Forelimb muscle (tissue), 1 donor: Measurements from ENCODE around the gene SPATA17. TPM values are rescaled to one million over a fixed set of nuclear protein-coding genes. Genes with fewer than 3 reads are reported as not detected.
"Not testable (repeated sequence)": the region's sequence is repeated elsewhere in the genome, so short reads cannot be mapped to it uniquely, and the experiment has no call there.

Source experiments
- DNase-seq: peaks from one replicate; pipeline ENCODE4 v3.0.0-alpha.2; 2013; ENCODE audit warnings: low read depth
- polyA plus RNA-seq: library from polyadenylated mRNA; unstranded; fragments of 120-200 nt; gene quantifications from one replicate; pipeline ENCODE4 v1.2.1, GENCODE V29; 2013; ENCODE audit not compliant: insufficient read length

Gene SPATA17
- polyA plus RNA-seq, 1 donor, result 3.9 TPM

- DNase-seq, result no peak
These were observed 43.0 kb downstream of the SPATA17 start for GRCh38 chr1:217674028-217674729.

DNA sequence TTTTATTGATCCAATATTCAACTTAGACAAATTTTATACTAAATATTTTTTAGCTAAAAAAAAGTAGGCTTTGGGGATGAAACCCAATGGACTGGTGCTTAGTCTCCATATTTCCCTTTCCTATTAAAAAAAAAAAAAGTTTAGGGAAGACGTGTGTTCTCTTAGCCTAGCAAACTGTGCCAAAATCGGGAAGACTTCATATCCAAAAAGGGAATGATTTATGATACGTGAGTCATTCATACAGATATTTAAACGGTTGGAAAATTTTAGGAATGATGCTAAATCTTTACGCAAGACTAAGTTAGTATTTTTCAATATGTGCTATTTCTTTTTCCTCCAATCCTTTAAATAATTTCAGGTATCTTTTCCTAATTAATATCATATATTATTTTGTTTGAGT lies 50.7 kb downstream of the SPATA17 start:
- DNase-seq, result no peak

- DNase-seq, result no peak
These were observed 56.4 kb downstream of the SPATA17 start for GRCh38 chr1:217687511-217687910.

GRCh38 chr1:217696140-217696539 lies 65.0 kb downstream of the SPATA17 start:
- DNase-seq, result not testable (repeated sequence)

- no peak for DNase-seq
These were observed 72.2 kb downstream of the SPATA17 start for GRCh38 chr1:217703326-217703725.

DNA sequence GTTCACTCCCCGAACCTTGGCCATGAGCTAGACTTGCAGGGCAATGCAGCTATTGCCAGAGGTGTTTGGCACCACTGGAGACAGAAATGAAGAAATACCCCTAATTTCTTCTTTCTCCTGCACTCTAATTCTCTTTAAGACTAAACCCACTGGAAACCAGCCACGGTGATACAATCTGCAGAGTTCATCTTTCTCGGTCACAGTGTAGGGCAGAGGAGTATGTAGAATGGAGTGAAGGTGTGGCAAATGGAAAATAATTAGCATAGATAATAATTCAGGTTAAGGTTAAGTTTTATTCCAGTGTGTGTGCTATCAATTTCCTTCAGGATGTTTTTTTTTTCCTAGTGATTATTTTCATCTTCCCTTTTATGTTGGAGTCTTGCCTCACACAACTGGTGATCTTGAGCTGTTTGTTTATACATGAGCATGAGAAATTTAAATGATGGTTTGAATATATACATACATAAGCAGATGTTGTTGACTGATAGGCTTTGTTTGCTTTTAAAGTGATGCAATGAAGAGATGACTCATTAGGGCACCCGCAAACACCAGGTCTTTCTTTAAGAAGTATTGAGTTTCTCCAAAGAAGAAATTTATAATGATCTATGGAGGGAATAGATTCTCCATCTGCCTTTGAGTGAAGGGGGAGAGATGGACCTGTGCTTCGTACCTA lies 81.9 kb downstream of the SPATA17 start:
- no peak for DNase-seq

- DNase-seq, result no peak
These were observed 84.5 kb downstream of the SPATA17 start for GRCh38 chr1:217715681-217716080.

DNA sequence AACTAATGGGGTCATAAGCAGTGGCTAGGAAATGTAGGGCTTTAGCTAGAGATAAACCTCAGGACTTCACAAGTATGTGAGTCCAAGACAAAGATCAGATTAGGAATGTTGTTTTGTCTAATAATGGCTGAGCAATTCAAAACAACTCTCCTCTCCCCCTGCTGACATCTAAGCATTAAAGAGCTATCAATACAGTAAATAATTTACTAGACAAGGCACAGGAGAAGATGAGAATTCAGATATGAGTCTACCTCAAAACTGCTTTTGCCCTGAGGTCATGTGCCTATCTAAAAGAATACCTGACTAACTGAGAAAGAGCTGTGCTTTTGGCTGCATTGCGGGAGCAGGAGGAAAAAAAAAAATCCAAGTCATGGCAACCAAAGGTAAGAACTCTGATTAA lies 86.8 kb downstream of the SPATA17 start:
- DNase-seq, result no peak

DNA sequence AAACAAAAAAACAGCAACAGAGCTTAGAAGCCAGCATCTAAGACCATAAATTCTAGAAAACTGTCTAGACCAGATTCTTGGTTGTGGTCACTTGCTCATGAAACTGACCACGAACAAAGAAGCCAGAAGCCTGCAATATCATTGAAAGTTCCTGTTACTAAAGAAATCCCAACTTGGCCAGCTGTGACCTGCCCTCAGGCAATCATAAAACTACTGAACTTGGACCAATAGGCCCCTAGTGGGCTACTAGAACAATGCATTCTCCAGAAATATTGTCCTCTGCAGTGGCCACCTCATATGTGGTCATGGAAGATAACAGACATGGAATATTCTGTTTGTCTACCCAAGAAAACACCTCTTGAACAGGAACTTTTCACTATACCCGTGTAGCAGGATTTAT lies 87.7 kb downstream of the SPATA17 start:
- DNase-seq, result no peak

DNA sequence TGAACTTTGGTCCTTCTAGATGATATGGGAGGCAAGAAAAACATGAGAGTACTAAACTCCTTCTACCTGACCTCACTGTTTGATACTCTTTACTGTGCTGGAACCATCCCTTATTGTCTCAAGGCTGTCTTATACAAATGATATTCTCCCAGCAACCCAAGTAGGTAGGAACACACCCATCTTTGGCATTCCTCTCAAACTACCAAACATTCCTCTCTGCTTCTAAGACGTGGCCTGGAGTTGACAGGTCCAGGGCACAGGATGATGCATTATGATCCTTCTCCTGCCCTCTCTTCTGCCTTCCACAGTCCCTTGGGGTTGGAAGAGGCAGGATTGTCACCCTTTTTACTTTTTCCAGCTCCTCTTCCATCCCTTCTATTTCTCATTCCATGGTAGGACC lies 90.5 kb downstream of the SPATA17 start:
- no peak for DNase-seq

GRCh38 chr1:217734973-217735372 lies 103.8 kb downstream of the SPATA17 start:
- DNase-seq, result no peak

DNA sequence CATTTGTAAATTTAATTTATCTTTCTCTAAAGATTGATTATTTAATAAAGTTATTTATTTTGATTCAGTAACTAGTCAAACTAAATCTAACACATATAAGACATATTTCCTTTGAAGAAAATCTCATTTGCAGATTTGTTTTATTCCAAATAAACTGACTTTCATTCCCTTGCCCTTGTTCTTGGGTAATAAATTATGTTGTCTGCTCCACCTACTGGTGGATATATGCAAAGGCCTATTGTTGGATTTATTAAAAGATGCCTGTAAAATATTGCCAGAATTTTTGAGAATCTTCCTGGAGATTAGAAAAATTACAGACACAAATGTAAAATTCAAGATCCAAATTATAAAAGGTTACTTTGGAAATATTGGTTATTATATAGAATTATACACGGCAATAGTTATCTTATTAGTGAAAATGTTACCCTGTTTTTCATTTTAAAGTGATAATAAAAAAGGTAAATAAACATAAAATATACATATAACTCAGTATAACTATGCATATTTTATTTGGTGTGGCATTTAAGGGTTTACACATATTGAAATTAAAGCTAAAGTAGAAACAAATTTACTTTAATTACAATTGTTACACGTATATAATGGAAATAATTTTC lies 116.1 kb downstream of the SPATA17 start:
- peak; percentile 5 for DNase-seq

GRCh38 chr1:217769768-217770167 lies 138.6 kb downstream of the SPATA17 start:
- no peak for DNase-seq

DNA sequence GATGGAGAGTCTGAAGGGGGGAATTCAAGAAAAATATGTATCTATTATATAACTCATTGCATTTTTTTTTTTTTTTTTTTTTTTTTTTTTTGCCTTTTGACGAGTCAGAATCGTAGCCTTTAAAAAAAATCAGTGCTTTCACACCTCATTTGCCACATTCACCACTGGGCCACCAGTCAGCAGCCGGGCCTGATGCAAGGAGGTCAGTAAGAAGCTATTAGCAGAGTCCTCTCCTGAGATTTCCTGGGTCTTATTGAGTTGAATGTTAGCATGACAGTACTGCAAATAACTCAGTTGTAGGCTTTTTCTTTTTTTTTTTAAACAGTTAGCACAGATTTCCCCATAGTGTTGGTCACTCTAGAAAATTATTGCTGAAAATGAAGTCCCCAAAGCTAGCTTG lies 139.8 kb downstream of the SPATA17 start:
- DNase-seq, result no peak

DNA sequence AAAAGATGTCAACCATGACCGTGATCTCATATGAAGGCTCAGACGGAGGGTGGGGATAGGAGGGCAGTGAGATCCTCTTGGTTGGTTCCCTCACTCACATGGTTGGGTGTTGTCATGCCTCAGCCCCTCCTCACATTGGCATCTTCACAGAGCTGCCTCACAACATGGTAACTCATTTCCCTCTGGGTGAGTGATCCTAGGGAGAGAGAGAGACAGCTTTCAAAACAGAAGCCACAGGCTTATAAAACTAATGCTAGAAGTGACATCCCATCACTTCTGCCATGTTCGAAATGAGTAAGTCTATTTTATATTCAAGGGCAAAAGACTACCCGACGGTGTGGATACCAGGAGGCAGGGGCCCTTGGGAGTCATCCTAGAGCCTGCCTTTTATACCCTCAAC lies 145.5 kb downstream of the SPATA17 start:
- no peak for DNase-seq

DNA sequence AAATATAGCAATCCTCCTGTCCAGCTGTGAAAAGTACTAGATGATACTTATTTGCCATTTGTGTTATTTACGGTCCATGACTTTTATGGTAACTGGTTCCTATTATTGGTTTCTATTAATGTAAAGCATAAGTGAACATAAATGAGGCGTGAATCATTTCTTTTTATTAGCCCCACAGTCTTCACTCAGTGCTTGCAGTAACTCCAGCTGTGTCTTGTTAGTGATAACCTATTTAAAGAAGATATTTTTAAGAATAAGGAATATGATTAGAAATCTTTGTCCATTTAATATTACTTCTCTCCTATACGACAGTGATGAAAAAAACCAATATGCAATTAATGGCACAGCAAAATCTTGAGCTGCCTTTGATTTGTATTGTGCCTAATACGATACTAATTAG lies 149.9 kb downstream of the SPATA17 start:
- DNase-seq, result no peak

DNA sequence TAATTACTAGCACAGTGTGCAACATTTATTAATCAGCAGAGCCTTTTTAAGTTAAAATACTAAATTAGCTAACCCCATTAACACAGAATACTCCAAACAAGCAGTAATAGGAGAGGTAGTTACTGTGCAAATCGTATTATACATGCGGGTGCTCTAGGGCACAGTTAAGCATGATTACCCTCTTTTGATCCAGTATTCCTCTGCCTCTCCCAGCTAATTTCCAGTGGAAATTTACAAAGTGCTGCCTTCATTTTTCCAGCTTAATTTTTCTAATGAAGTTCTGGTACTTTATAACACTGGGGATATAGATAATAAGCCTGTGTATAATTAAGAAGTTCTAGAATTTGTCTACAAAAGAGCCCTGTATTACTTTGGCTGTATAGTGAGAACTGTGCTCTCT lies 159.9 kb downstream of the SPATA17 start:
- DNase-seq, result no peak

- DNase-seq, result no peak
These were observed 174.6 kb downstream of the SPATA17 start for GRCh38 chr1:217805792-217806191.

- DNase-seq, result no peak
These were observed 181.0 kb downstream of the SPATA17 start for GRCh38 chr1:217812175-217812574.

DNA sequence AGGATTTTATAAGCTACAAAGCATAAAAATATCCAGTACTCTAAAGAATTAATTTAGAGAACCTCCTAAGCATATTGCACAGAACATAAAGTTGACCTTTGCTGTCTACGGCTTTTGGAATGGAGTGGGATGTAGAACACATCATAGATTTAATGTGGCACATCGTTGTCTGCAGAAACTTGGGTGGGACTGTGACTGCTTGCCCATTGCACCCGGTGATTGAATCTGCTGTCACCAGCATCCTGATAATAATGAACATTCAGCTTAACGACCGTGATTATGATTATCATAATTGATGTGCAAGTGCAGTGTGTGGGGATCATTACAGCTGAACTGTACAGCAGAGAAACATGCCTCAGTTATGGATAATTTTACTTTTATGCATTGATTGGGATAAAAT lies 181.9 kb downstream of the SPATA17 start:
- no peak for DNase-seq

GRCh38 chr1:217837691-217838090 lies 206.5 kb downstream of the SPATA17 start:
- DNase-seq, result no peak

DNA sequence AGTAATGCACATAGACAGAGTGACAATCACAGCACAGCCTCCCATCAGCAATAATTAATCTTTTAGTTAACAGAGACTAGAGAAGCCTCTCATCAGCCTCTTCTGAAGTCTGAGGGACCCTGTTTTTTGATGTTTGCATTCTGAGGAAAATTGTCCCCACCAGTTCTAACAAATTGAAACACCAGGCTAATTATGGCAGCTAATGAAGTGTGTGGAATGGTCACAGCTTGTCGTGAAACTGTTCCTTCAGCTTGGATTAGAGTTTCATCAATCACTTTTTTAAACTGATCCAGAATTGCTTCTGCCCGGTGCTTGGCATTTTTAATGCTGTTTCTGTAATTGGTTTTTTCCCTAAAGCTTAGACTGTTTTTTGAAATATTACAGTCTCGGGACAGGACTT lies 208.0 kb downstream of the SPATA17 start:
- DNase-seq, result no peak

DNA sequence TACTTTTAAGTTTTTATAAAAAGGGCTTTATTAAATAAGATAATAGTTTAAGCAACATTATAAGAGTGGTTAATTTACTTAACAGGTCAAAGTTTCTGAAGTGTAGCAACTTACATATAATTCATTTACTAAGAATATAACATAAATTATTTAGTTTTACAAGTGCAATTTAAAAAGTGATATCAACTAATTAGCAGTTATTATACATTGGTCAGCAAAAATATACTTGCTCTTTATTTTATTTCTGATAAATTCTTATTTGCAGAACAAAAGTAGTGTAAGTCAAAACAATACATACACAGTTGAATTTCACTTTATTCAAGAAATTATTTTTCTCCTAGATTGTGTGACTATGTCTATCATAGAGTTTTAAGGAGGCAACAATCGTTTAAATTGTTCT lies 215.6 kb downstream of the SPATA17 start:
- no peak for DNase-seq
